ENCODE data around the gene AP2B1.
A peak's percentile ranks its signal among the peaks of the same experiment; 100 is the strongest.

Gene AP2B1

DNA sequence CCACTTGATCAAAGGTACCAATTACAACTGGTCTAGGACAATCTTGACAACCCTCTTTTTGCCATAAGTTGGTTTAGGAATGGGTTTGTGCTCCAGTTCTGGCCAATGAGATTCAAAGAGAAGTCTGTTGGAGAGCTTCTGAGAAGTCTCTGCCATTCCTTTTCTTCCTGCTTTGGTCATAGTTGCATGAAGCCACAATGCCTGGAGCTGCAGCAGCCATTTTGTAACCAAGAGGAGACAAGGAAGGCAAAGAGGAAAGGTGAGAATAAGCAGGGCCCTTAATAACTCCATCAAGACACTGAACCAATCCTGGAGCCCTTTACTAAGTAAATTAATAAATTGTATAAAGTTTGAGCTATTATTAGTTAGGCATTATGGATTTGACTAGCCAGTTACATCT lies 170.1 kb downstream of the AP2B1 start:
- H3K27ac ChIP-seq (ENCODE audit: low read length), result no peak overlapping the region
- H3K27me3 ChIP-seq (ENCODE audit: insufficient read depth, low read length), result no peaks in the 10 kb centered on the region
- H3K9me3 ChIP-seq (ENCODE audit: insufficient read depth, low read depth, low read length), result no peaks in the 10 kb centered on the region
- H3K36me3 ChIP-seq (ENCODE audit: insufficient read depth, low read depth, low read length), result no peaks in the 10 kb centered on the region
- H3K4me1 ChIP-seq (ENCODE audit: insufficient read depth, low read length), result no peaks in the 10 kb centered on the region
- no peak overlapping the region for H3K9ac ChIP-seq (ENCODE audit: low read depth, low read length)
- no peak overlapping the region for H3K4me3 ChIP-seq (ENCODE audit: low read length)

- no peaks in the 10 kb centered on the region for H3K36me3 ChIP-seq (ENCODE audit: insufficient read depth, low read depth, low read length)
- H3K4me3 ChIP-seq (ENCODE audit: low read length), result no peak within 1 kb of the TSS
- no peak within 1 kb of the TSS for H3K9ac ChIP-seq (ENCODE audit: low read depth, low read length)
- no peak within 1 kb of the TSS for H3K27ac ChIP-seq (ENCODE audit: low read length)
- peaks cover 10% of the 10 kb centered on the region; the same call in 1 of the 2 replicates for H3K27me3 ChIP-seq (ENCODE audit: insufficient read depth, low read length)
- H3K4me1 ChIP-seq (ENCODE audit: insufficient read depth, low read length), result no peaks in the 10 kb centered on the region
- H3K9me3 ChIP-seq (ENCODE audit: insufficient read depth, low read depth, low read length), result no peaks in the 10 kb centered on the region
Observed at GRCh38 chr17:35760587-35760986, 173.5 kb downstream of the AP2B1 start, which contains the start of gene C17orf50. Gene C17orf50, plus strand, starts transcription at chr17:35760887. Its CDS starts 55 bp downstream, at chr17:35760942.

- Histone ChIP-seq H3K9me3 (ENCODE audit: insufficient read depth, low read depth, low read length) (no peaks in the 10 kb centered on the region), H3K4me1 (ENCODE audit: insufficient read depth, low read length) (no peaks in the 10 kb centered on the region), H3K36me3 (ENCODE audit: insufficient read depth, low read depth, low read length) (no peaks in the 10 kb centered on the region), H3K27ac (ENCODE audit: low read length) (no peak overlapping the region), H3K27me3 (ENCODE audit: insufficient read depth, low read length) (peaks cover 17% of the 10 kb centered on the region; the same call in 1 of the 2 replicates), H3K9ac (ENCODE audit: low read depth, low read length) (no peak overlapping the region), H3K4me3 (ENCODE audit: low read length) (no peak overlapping the region)
Observed at GRCh38 chr17:35761601-35762000, 174.5 kb downstream of the AP2B1 start.

GRCh38 chr17:35763767-35764122 lies 176.6 kb downstream of the AP2B1 start:
- Histone ChIP-seq H3K9ac (ENCODE audit: low read depth, low read length) (no peak overlapping the region), H3K27me3 (ENCODE audit: insufficient read depth, low read length) (peaks cover 17% of the 10 kb centered on the region; the same call in 1 of the 2 replicates), H3K27ac (ENCODE audit: low read length) (no peak overlapping the region), H3K36me3 (ENCODE audit: insufficient read depth, low read depth, low read length) (no peaks in the 10 kb centered on the region), H3K4me3 (ENCODE audit: low read length) (peak overlapping the region; percentile 69; the same call in 1 of the 2 replicates), H3K4me1 (ENCODE audit: insufficient read depth, low read length) (no peaks in the 10 kb centered on the region), H3K9me3 (ENCODE audit: insufficient read depth, low read depth, low read length) (no peaks in the 10 kb centered on the region)

DNA sequence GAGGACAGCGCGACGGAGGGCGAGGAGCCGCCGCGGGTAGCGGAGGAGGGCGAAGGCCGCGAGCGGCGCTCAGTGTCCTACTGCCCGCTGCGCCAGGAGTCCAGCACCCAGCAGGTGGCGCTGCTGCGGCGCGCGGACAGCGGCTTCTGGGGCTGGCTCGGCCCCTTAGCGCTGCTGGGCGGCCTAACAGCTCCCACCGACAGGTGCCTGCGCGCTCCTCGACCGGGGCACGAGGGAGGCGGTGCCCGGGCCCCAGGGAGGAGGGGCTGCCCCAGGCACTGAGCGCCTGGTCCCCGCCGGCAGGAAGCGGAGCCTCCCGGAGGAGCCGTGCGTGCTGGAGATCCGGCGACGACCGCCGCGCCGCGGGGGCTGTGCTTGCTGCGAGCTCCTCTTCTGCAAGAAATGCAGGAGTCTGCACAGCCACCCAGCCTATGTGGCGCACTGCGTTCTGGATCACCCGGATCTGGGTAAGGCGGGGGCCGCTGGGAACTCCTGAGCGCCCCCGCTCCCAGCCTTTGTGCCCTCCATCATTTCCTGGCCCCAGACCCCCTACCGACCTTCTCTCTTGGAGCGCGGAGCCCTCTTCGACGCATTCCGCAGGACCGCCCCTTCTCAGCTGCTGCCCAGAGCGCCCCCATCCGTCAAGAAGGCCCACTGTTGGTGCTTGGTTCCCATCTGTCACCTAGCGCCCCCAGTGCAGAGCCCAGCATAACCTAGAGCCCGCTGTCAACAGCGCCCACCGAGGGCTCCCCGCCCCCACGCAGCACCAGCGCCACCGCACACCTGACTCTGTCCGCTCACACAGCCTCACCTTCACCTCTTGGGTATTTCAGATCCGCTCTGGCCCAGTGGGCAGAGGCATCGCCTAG lies 177.2 kb downstream of the AP2B1 start:
- Histone ChIP-seq H3K27me3 (ENCODE audit: insufficient read depth, low read length) (peaks cover 17% of the 10 kb centered on the region; the same call in 1 of the 2 replicates), H3K4me3 (ENCODE audit: low read length) (peak overlapping the region; percentile 69; the same call in 1 of the 2 replicates), H3K4me1 (ENCODE audit: insufficient read depth, low read length) (no peaks in the 10 kb centered on the region), H3K36me3 (ENCODE audit: insufficient read depth, low read depth, low read length) (no peaks in the 10 kb centered on the region), H3K27ac (ENCODE audit: low read length) (no peak overlapping the region), H3K9ac (ENCODE audit: low read depth, low read length) (no peak overlapping the region), H3K9me3 (ENCODE audit: insufficient read depth, low read depth, low read length) (no peaks in the 10 kb centered on the region)

DNA sequence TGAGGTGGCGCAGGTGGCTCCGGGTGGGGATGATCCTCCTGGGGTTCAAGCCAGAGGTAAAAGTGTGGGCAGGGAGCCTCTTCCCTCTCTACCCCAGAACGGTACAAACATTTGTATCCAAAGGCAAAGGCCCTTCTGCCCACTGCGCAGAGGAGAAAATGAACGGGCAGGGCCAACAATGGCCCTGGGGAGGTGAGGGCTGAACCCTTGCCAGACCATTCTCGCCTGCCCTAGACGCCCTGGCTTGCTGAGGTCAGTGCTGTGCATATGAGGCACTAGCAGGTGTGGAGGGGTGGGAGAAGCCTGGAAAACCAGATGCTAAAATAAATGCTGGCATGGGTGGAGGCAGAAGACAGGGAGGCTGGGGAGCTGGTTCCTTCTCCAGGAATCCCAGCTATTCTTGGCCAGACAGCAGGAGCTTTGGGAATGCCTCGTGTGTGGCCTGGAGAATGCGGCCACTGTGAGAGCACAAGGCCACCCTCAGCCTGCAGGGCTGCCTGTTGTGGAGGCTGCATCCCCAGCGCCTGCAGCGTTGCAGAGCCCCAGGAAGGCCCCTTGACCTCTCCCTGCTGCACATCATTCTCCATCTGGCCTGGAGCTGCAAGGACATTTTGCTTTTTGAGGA lies 178.1 kb downstream of the AP2B1 start:
- no peaks in the 10 kb centered on the region for H3K36me3 ChIP-seq (ENCODE audit: insufficient read depth, low read depth, low read length)
- H3K4me1 ChIP-seq (ENCODE audit: insufficient read depth, low read length), result no peaks in the 10 kb centered on the region
- H3K27ac ChIP-seq (ENCODE audit: low read length), result no peak overlapping the region
- no peaks in the 10 kb centered on the region for H3K9me3 ChIP-seq (ENCODE audit: insufficient read depth, low read depth, low read length)
- no peak overlapping the region for H3K9ac ChIP-seq (ENCODE audit: low read depth, low read length)
- H3K4me3 ChIP-seq (ENCODE audit: low read length), result peak overlapping the region; percentile 69; the same call in 1 of the 2 replicates
- peaks cover 17% of the 10 kb centered on the region; the same call in 1 of the 2 replicates for H3K27me3 ChIP-seq (ENCODE audit: insufficient read depth, low read length)

DNA sequence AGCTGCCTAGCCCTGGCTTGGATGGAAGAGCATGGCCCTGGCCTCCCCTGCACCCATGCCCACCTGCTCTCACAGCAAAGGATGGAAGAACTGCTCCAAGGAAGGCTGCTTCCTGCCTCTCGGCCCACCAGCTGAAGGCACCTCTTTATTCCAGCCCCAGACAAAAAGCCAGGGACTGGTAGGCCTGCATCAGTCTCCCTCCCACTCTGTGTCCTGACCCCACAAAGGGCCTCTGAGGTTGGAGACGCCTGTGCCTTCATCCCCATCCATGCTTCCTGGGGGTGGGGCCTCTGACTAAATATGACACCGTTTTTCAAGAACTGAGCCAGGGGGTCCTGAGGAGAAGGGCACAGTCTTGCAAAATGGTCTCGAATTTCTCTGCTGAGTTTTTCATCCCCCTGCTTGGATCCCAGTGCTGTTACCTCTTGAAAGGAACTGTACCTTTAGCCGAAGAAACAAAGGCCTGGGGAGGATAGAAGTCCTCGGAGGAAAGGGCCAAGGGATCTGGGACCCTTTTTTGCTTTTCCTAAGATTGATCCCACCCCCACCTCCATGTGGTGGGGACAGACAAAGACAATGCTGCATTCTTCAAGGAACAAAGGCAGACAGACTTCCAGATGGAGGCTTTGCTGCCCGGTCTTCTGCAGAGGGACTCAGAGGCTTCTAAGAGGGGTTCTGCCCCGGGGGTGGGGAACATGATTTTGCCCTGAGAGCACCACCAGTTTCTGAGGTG lies 178.8 kb downstream of the AP2B1 start:
- H3K27ac ChIP-seq (ENCODE audit: low read length), result no peak overlapping the region
- peaks cover 17% of the 10 kb centered on the region; the same call in 1 of the 2 replicates for H3K27me3 ChIP-seq (ENCODE audit: insufficient read depth, low read length)
- no peak overlapping the region for H3K9ac ChIP-seq (ENCODE audit: low read depth, low read length)
- H3K9me3 ChIP-seq (ENCODE audit: insufficient read depth, low read depth, low read length), result no peaks in the 10 kb centered on the region
- H3K4me3 ChIP-seq (ENCODE audit: low read length), result no peak overlapping the region
- no peaks in the 10 kb centered on the region for H3K36me3 ChIP-seq (ENCODE audit: insufficient read depth, low read depth, low read length)
- H3K4me1 ChIP-seq (ENCODE audit: insufficient read depth, low read length), result no peaks in the 10 kb centered on the region

- no peak overlapping the region for H3K4me3 ChIP-seq (ENCODE audit: low read length)
- no peak overlapping the region for H3K27ac ChIP-seq (ENCODE audit: low read length)
- no peaks in the 10 kb centered on the region for H3K9me3 ChIP-seq (ENCODE audit: insufficient read depth, low read depth, low read length)
- H3K9ac ChIP-seq (ENCODE audit: low read depth, low read length), result no peak overlapping the region
- H3K4me1 ChIP-seq (ENCODE audit: insufficient read depth, low read length), result no peaks in the 10 kb centered on the region
- no peaks in the 10 kb centered on the region for H3K36me3 ChIP-seq (ENCODE audit: insufficient read depth, low read depth, low read length)
- peaks cover 17% of the 10 kb centered on the region; the same call in 1 of the 2 replicates for H3K27me3 ChIP-seq (ENCODE audit: insufficient read depth, low read length)
Observed at GRCh38 chr17:35766489-35766877, 179.4 kb downstream of the AP2B1 start.

GRCh38 chr17:35766903-35767510 lies 179.9 kb downstream of the AP2B1 start:
- H3K27me3 ChIP-seq (ENCODE audit: insufficient read depth, low read length), result peaks cover 17% of the 10 kb centered on the region; the same call in 1 of the 2 replicates
- H3K9me3 ChIP-seq (ENCODE audit: insufficient read depth, low read depth, low read length), result no peaks in the 10 kb centered on the region
- H3K4me1 ChIP-seq (ENCODE audit: insufficient read depth, low read length), result no peaks in the 10 kb centered on the region; the same call in 1 of the 2 replicates
- H3K27ac ChIP-seq (ENCODE audit: low read length), result no peak overlapping the region
- H3K9ac ChIP-seq (ENCODE audit: low read depth, low read length), result no peak overlapping the region
- no peaks in the 10 kb centered on the region for H3K36me3 ChIP-seq (ENCODE audit: insufficient read depth, low read depth, low read length)
- H3K4me3 ChIP-seq (ENCODE audit: low read length), result no peak overlapping the region

DNA sequence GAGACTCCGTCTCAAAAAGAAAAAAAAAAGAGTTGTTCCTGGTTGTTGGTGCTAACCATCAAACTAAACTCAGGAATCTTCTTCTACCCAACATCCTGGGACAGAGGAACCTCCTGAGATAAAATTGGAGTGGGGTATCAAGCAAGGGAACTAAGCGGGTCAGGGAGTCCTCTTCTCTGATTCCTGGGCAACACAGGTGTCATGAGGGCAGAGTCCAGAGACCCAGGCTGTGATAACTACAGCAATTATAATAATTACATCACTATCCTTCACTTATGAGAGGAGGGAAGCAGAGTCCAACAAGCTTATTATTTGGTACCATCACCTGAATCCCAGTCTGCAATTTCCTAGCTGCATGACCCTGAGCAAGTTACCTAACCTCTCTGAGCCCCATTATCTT lies 181.7 kb downstream of the AP2B1 start:
- Histone ChIP-seq H3K27ac (ENCODE audit: low read length) (no peak overlapping the region), H3K36me3 (ENCODE audit: insufficient read depth, low read depth, low read length) (no peaks in the 10 kb centered on the region), H3K4me1 (ENCODE audit: insufficient read depth, low read length) (no peaks in the 10 kb centered on the region; the same call in 1 of the 2 replicates), H3K27me3 (ENCODE audit: insufficient read depth, low read length) (peaks cover 17% of the 10 kb centered on the region; the same call in 1 of the 2 replicates), H3K9ac (ENCODE audit: low read depth, low read length) (no peak overlapping the region), H3K4me3 (ENCODE audit: low read length) (no peak overlapping the region), H3K9me3 (ENCODE audit: insufficient read depth, low read depth, low read length) (no peaks in the 10 kb centered on the region)

GRCh38 chr17:35769895-35770486 lies 182.9 kb downstream of the AP2B1 start:
- H3K36me3 ChIP-seq (ENCODE audit: insufficient read depth, low read depth, low read length), result no peaks in the 10 kb centered on the region
- no peak overlapping the region for H3K27ac ChIP-seq (ENCODE audit: low read length)
- no peak overlapping the region for H3K4me3 ChIP-seq (ENCODE audit: low read length)
- H3K27me3 ChIP-seq (ENCODE audit: insufficient read depth, low read length), result peaks cover 13% of the 10 kb centered on the region; the same call in 1 of the 2 replicates
- no peaks in the 10 kb centered on the region; the same call in 1 of the 2 replicates for H3K4me1 ChIP-seq (ENCODE audit: insufficient read depth, low read length)
- no peak overlapping the region for H3K9ac ChIP-seq (ENCODE audit: low read depth, low read length)
- no peaks in the 10 kb centered on the region for H3K9me3 ChIP-seq (ENCODE audit: insufficient read depth, low read depth, low read length)

Measured in iPS-20b (cell line).